Measurements from ENCODE around the gene TNFSF13B. TPM values are rescaled to one million over a fixed set of nuclear protein-coding genes. Genes with fewer than 3 reads are reported as not detected.

The TNFSF13B gene
- total and polyA plus RNA-seq, 8 donors = 0.47 to 4.1 (median 1.7) TPM

GRCh38 chr13:108349269-108349668 lies 79.8 kb downstream of the TNFSF13B start:
- TF ChIP-seq CTCF (IDR thresholded peaks at IDR 0.05) = no peak
- H3K36me3 ChIP-seq = no peaks in the 10 kb centered on the region
- H3K4me1 ChIP-seq = no peaks in the 10 kb centered on the region
- H3K27me3 ChIP-seq = peaks cover 0 to 3% (median 0%) of the 10 kb centered on the region in 4 donors
- no peaks in the 10 kb centered on the region for H3K9me3 ChIP-seq
- no peak for DNase-seq
- FAIRE-seq = no peak
- ATAC-seq = no peak
- H3K4me3 ChIP-seq = no peak overlapping the region
- 27 to 55% methylated on average over 1 of the region's 1 CpG for WGBS, 2 donors
- H3K27ac ChIP-seq = no peak overlapping the region
- intact Hi-C loops (cut with DNase I) = no loop called here

GRCh38 chr13:108350579-108350978 lies 81.1 kb downstream of the TNFSF13B start:
- peaks cover 0 to 3% (median 0%) of the 10 kb centered on the region in 4 donors for H3K27me3 ChIP-seq
- 75 to 80% methylated on average over 9 of the region's 9 CpGs for WGBS, 2 donors
- no peak for FAIRE-seq
- H3K9me3 ChIP-seq = no peaks in the 10 kb centered on the region
- intact Hi-C loops (cut with DNase I) = no loop called here
- no peak overlapping the region for H3K4me3 ChIP-seq
- no peaks in the 10 kb centered on the region for H3K4me1 ChIP-seq
- ATAC-seq = no peak
- no peaks in the 10 kb centered on the region for H3K36me3 ChIP-seq
- TF ChIP-seq CTCF (IDR thresholded peaks at IDR 0.05) = no peak
- DNase-seq = no peak
- H3K27ac ChIP-seq = no peak overlapping the region

- no peak for FAIRE-seq
- no peak for DNase-seq
- peaks cover 0 to 6% (median 2%) of the 10 kb centered on the region in 4 donors for H3K27me3 ChIP-seq
These were observed 83.1 kb downstream of the TNFSF13B start for GRCh38 chr13:108352599-108352998.

GRCh38 chr13:108357228-108357627 lies 87.7 kb downstream of the TNFSF13B start:
- intact Hi-C loops (cut with DNase I) = no loop called here
- H3K36me3 ChIP-seq = no peaks in the 10 kb centered on the region
- H3K27me3 ChIP-seq = peaks cover 0 to 6% (median 0%) of the 10 kb centered on the region in 4 donors
- 71 to 83% methylated on average over 3 of the region's 3 CpGs for WGBS, 2 donors
- TF ChIP-seq CTCF (IDR thresholded peaks at IDR 0.05) = no peak
- H3K9me3 ChIP-seq = no peaks in the 10 kb centered on the region
- H3K4me3 ChIP-seq = no peak overlapping the region
- no peak for DNase-seq
- H3K27ac ChIP-seq = no peak overlapping the region
- ATAC-seq = no peak
- H3K4me1 ChIP-seq = no peaks in the 10 kb centered on the region
- FAIRE-seq = peak; percentile 47

More at GRCh38 chr13:108352599-108352998, 83.1 kb downstream of the TNFSF13B start:
- H3K4me3 ChIP-seq = no peak overlapping the region
- H3K4me1 ChIP-seq = no peaks in the 10 kb centered on the region
- no peaks in the 10 kb centered on the region for H3K9me3 ChIP-seq
- WGBS, 2 donors = 33 to 41% methylated on average over 3 of the region's 3 CpGs
- TF ChIP-seq CTCF (IDR thresholded peaks at IDR 0.05) = no peak
- intact Hi-C loops (cut with DNase I) = no loop called here
- ATAC-seq = peak in 1 of 4 donors; percentile 29
- H3K36me3 ChIP-seq = no peaks in the 10 kb centered on the region
- H3K27ac ChIP-seq = no peak overlapping the region

Other genes with a start within 250 kb of the TNFSF13B start
- 1 to 10 TPM; 1.6 to 5.8 (median 3.1) TPM for gene LIG4, start 54.2 kb upstream of the TNFSF13B start, total RNA-seq
- 1 to 10 TPM; 5.0 to 7.1 TPM for gene LIG4, start 54.2 kb upstream of the TNFSF13B start, polyA plus RNA-seq
- 1 to 10 TPM; 1.9 to 5.2 (median 3.0) TPM for gene ABHD13, start 51.3 kb upstream of the TNFSF13B start, total RNA-seq
- 1 to 10 TPM; 1.5 to 4.9 TPM for gene ABHD13, start 51.3 kb upstream of the TNFSF13B start, polyA plus RNA-seq

Measured in pancreas (tissue), 10 donors.